Panc1 (cell line): Measurements from ENCODE around the gene ADGRD1. TPM values are rescaled to one million over a fixed set of nuclear protein-coding genes. Genes with fewer than 3 reads are reported as not detected.

Experiments used
- ATAC-seq: fragments of 200-7000 bp; cut with Tn5 transposase; 2 replicates; pipeline ENCODE4 v1.9.1; 2020; ENCODE audit warnings: mild to moderate bottlenecking, moderate library complexity
- BruUV-seq: library from RNA; stranded (reverse); fragments of 400-500 nt; replicated peaks from 2 replicates; lab custom pipeline; 2021; lab: Mats Ljungman, UMichigan
- CTCF ChIA-PET: fragments of 300-600 bp; sonication (Branson Sonifier 250); formaldehyde crosslinking; loops from one replicate; lab custom pipeline; 2022; ENCODE audit warnings: antibody characterized with exemption; lab: Charles Lee
- POLR2A ChIA-PET: fragments of 300-600 bp; sonication (Branson Sonifier 250); formaldehyde crosslinking; loops from one replicate; lab custom pipeline; 2022; ENCODE audit warnings: antibody characterized with exemption; lab: Charles Lee
- DNase-seq: peaks from one replicate; pipeline ENCODE4 v3.0.0-alpha.2; 2010; ENCODE audit warnings: low read depth, low spot score
- H3K27ac ChIP-seq: 2 replicates; pipeline ENCODE4 v1.5.1; 2011; ENCODE audit warnings: mild to moderate bottlenecking, low read length, inconsistent platforms
- H3K27me3 ChIP-seq: fragments of 200-500 bp; sonication (Bioruptor generic); 2 replicates; pipeline ENCODE4 v1.6.0; 2014; ENCODE audit warnings: low read length, inconsistent platforms; ENCODE audit not compliant: control insufficient read depth, insufficient read depth
- H3K36me3 ChIP-seq: fragments of 200-500 bp; sonication (Bioruptor generic); 2 replicates; pipeline ENCODE4 v1.5.1; 2014; ENCODE audit warnings: inconsistent platforms, mild to moderate bottlenecking, low read length, moderate library complexity; ENCODE audit not compliant: control insufficient read depth, insufficient read depth
- H3K4me1 ChIP-seq: 2 replicates; pipeline ENCODE4 v1.5.1; 2011; ENCODE audit warnings: inconsistent platforms, mild to moderate bottlenecking, low read length, moderate library complexity; ENCODE audit not compliant: control insufficient read depth, insufficient read depth
- H3K4me3 ChIP-seq, 2 experiments: 2 replicates each; pipeline ENCODE4 v1.5.1; 2011 to 2012; ENCODE audit warnings: low read depth in 2 of 2, low read length in 2 of 2, mild to moderate bottlenecking in 2 of 2, inconsistent platforms in 1 of 2, moderate library complexity in 1 of 2
- H3K9me3 ChIP-seq: fragments of 200-500 bp; sonication (Bioruptor generic); 2 replicates; pipeline ENCODE4 v1.5.1; 2014; ENCODE audit warnings: low read depth, mild to moderate bottlenecking, inconsistent platforms, low read length, moderate library complexity; ENCODE audit not compliant: control insufficient read depth, insufficient read depth
- POLR2AphosphoS5 ChIP-seq: IDR thresholded peaks from 2 replicates; pipeline ENCODE4 v1.6.1; 2012; ENCODE audit warnings: mild to moderate bottlenecking, low read depth, low read length, moderate library complexity
- SIN3A ChIP-seq: IDR thresholded peaks from 2 replicates; pipeline ENCODE4 v1.6.1; 2012; ENCODE audit warnings: low read depth, mild to moderate bottlenecking, low read length, moderate library complexity, borderline replicate concordance; ENCODE audit not compliant: insufficient read depth
- TCF7L2 ChIP-seq: IDR thresholded peaks from 2 replicates; pipeline ENCODE4 v1.6.1; 2011; ENCODE audit warnings: mild to moderate bottlenecking, low read depth, low read length, inconsistent platforms
- in situ Hi-C: cut with HindIII; loops from 2 replicates; pipeline ENCODE4 v1.10.0; 2016; ENCODE audit warnings: low sequenced_read_pairs, low pct_unique_long_range_greater_than_20kb
- intact Hi-C: fragments of 100-400 bp; cut with micrococcal nuclease; formaldehyde crosslinking; loops from one replicate; pipeline ENCODE4 v1.10.0; 2022; ENCODE audit not compliant: unreplicated experiment
- total RNA-seq: library from RNA; stranded (reverse); gene quantifications from one replicate; pipeline ENCODE4 v1.2.1, GENCODE V29; 2021; ENCODE audit not compliant: unreplicated experiment
- TF ChIP-seq, protein P1 (sequence below), 2 experiments: IDR thresholded peaks; 2 replicates each; pipeline ENCODE4 v1.6.1; 2011 to 2012; ENCODE audit warnings: low read depth in 2 of 2, control low read depth in 1 of 2, low read length in 1 of 2, mild to moderate bottlenecking in 1 of 2, moderate library complexity in 1 of 2; ENCODE audit not compliant: insufficient read depth in 1 of 2
- TF ChIP-seq, protein P2 (sequence below): fragments of 450-650 bp; IDR thresholded peaks from 2 replicates; pipeline ENCODE4 v1.5.1; 2017; ENCODE audit warnings: mild to moderate bottlenecking

Gene ADGRD1
- total RNA-seq, 1 experiment from 2014 or later: 0.21 TPM

DNA sequence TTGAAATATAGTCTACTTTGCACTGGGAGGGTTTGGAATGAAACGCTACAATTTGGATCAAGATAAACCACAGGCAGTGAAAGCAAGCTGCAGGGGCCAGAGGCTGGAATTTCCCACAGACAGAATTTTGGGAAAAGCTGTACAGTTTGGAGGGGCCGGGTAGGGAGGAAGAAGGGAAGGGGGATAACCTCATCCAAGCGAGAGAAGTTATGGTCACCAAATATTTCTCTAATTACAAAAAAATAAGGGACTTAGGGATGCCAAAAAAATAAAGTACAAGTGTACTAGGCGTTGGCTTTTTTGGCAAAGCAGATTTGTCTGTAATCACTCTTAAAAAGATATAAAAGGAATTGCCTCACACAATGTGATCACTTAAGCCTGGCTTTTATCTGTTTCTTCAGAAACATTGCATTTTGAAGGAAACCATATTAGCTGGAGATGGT lies 31.2 kb upstream of the ADGRD1 start:
- POLR2A ChIA-PET: no interaction called here
- intact Hi-C loops (no loop called here), in situ Hi-C loops (no loop called here)
- Histone ChIP-seq H3K27ac (no peak overlapping the region), H3K27me3 (peaks cover 34% of the 10 kb centered on the region), H3K9me3 (no peaks in the 10 kb centered on the region), H3K36me3 (no peaks in the 10 kb centered on the region), H3K4me3 (no peak overlapping the region), H3K4me1 (no peaks in the 10 kb centered on the region)
- ATAC-seq (no peak), DNase-seq (no peak)
- TF ChIP-seq, protein P1, sequence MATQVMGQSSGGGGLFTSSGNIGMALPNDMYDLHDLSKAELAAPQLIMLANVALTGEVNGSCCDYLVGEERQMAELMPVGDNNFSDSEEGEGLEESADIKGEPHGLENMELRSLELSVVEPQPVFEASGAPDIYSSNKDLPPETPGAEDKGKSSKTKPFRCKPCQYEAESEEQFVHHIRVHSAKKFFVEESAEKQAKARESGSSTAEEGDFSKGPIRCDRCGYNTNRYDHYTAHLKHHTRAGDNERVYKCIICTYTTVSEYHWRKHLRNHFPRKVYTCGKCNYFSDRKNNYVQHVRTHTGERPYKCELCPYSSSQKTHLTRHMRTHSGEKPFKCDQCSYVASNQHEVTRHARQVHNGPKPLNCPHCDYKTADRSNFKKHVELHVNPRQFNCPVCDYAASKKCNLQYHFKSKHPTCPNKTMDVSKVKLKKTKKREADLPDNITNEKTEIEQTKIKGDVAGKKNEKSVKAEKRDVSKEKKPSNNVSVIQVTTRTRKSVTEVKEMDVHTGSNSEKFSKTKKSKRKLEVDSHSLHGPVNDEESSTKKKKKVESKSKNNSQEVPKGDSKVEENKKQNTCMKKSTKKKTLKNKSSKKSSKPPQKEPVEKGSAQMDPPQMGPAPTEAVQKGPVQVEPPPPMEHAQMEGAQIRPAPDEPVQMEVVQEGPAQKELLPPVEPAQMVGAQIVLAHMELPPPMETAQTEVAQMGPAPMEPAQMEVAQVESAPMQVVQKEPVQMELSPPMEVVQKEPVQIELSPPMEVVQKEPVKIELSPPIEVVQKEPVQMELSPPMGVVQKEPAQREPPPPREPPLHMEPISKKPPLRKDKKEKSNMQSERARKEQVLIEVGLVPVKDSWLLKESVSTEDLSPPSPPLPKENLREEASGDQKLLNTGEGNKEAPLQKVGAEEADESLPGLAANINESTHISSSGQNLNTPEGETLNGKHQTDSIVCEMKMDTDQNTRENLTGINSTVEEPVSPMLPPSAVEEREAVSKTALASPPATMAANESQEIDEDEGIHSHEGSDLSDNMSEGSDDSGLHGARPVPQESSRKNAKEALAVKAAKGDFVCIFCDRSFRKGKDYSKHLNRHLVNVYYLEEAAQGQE (IDR thresholded peaks at IDR 0.05; ENCODE audit: insufficient read depth in 1 of 2, low read depth in 2 of 2, low read length in 1 of 2): no peak
- BruUV-seq: no TSS peak
- CTCF ChIA-PET: no interaction called here

DNA sequence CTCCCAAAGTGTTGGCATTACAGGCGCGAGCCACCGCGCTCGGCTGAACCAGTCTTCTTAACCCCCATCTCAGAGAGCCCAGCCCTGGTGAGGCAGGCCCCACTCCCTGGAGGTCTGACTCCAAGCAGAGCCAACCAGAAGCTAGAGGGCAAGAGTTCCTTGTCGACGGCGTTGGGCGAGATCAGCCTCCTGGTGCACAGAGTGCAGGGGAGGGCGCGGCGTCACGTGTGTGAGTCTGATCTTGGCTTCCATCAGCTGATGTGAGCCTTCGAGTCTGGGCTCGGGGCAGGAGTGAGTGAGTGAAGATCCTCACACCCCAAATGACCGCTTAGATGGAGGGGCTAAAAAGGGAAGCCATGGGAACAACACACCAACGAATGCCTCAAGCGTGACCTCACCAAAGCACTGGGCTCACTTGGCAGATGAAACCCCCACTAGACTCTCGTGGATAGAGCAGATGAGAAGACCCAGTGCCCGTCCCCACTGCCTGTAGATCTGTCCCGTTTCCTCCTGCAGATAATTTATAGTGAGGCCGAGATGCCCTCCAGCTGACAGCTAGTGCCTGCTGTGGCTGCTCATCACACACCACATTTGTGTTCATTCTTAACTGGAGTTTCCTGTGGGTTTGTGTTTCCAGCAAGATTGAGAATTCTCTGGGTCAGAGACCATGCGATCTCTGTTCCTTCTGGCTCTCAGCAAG lies 28.6 kb upstream of the ADGRD1 start:
- TF ChIP-seq SIN3A (no peak), TCF7L2 (no peak), POLR2AphosphoS5 (no peak)
- TF ChIP-seq, protein P1 (IDR thresholded peaks at IDR 0.05; ENCODE audit: insufficient read depth in 1 of 2, low read depth in 2 of 2, low read length in 1 of 2): no peak
- TF ChIP-seq, protein P2, sequence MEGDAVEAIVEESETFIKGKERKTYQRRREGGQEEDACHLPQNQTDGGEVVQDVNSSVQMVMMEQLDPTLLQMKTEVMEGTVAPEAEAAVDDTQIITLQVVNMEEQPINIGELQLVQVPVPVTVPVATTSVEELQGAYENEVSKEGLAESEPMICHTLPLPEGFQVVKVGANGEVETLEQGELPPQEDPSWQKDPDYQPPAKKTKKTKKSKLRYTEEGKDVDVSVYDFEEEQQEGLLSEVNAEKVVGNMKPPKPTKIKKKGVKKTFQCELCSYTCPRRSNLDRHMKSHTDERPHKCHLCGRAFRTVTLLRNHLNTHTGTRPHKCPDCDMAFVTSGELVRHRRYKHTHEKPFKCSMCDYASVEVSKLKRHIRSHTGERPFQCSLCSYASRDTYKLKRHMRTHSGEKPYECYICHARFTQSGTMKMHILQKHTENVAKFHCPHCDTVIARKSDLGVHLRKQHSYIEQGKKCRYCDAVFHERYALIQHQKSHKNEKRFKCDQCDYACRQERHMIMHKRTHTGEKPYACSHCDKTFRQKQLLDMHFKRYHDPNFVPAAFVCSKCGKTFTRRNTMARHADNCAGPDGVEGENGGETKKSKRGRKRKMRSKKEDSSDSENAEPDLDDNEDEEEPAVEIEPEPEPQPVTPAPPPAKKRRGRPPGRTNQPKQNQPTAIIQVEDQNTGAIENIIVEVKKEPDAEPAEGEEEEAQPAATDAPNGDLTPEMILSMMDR: no peak
- intact Hi-C loops (no loop called here), in situ Hi-C loops (no loop called here)
- no peak for DNase-seq
- Histone ChIP-seq H3K36me3 (no peaks in the 10 kb centered on the region), H3K4me1 (no peaks in the 10 kb centered on the region), H3K4me3 (no peak overlapping the region), H3K27ac (no peak overlapping the region), H3K9me3 (no peaks in the 10 kb centered on the region), H3K27me3 (peaks cover 23% of the 10 kb centered on the region)
- ChIA-PET POLR2A (no interaction called here), CTCF (no interaction called here)
- no TSS peak for BruUV-seq
- ATAC-seq: no peak
